Smooth muscle cell (in vitro differentiated cells): ENCODE results near the gene LAS1L. TPM values are rescaled to one million over a fixed set of nuclear protein-coding genes. Genes with fewer than 3 reads are reported as not detected.

ENCODE experiments used
- DNase-seq: peaks from one replicate; lab custom pipeline; 2025; ENCODE audit not compliant: unreplicated experiment; lab: John Stamatoyannopoulos, UW
- H2AFZ ChIP-seq: fragments of 200-600 bp; sonication (generic); 2 replicates; pipeline ENCODE4 v1.6.0; 2016; ENCODE audit warnings: antibody characterized with exemption, low read depth, mild to moderate bottlenecking
- H3F3A ChIP-seq: fragments of 200-600 bp; sonication (generic); 2 replicates; pipeline ENCODE4 v1.6.0; 2017; ENCODE audit warnings: antibody characterized with exemption, low read depth
- H3K27ac ChIP-seq: fragments of 200-600 bp; sonication (generic); 2 replicates; pipeline ENCODE4 v1.5.1; 2016; ENCODE audit warnings: low read depth, mild to moderate bottlenecking
- H3K27me3 ChIP-seq: fragments of 200-600 bp; sonication (generic); 2 replicates; pipeline ENCODE4 v1.6.1; 2016; ENCODE audit warnings: low read depth, mild to moderate bottlenecking
- H3K36me3 ChIP-seq: fragments of 200-600 bp; sonication (generic); 2 replicates; pipeline ENCODE4 v1.5.1; 2016; ENCODE audit warnings: low read depth
- H3K4me1 ChIP-seq: fragments of 200-600 bp; sonication (generic); 2 replicates; pipeline ENCODE4 v1.5.1; 2016; ENCODE audit warnings: low read depth
- H3K4me2 ChIP-seq: fragments of 200-600 bp; sonication (generic); 2 replicates; pipeline ENCODE4 v1.6.0; 2016; ENCODE audit warnings: mild to moderate bottlenecking
- H3K4me3 ChIP-seq: fragments of 200-600 bp; sonication (generic); 2 replicates; pipeline ENCODE4 v1.5.1; 2016; ENCODE audit warnings: mild to moderate bottlenecking
- H3K79me2 ChIP-seq: fragments of 200-600 bp; sonication (generic); 2 replicates; pipeline ENCODE4 v1.6.0; 2016; ENCODE audit warnings: low read depth, mild to moderate bottlenecking
- H3K9ac ChIP-seq: fragments of 200-600 bp; sonication (generic); 2 replicates; pipeline ENCODE4 v1.6.0; 2016; ENCODE audit warnings: low read depth
- H3K9me3 ChIP-seq: fragments of 200-600 bp; sonication (generic); replicated peaks from 2 replicates; pipeline ENCODE4 v1.5.1; 2016; ENCODE audit warnings: low read depth
- H4K20me1 ChIP-seq: fragments of 200-600 bp; sonication (generic); 2 replicates; pipeline ENCODE4 v1.6.0; 2016; ENCODE audit warnings: low read depth
- CTCF ChIP-seq: fragments of 200-600 bp; sonication (generic); IDR thresholded peaks from 2 replicates; pipeline ENCODE4 v1.5.1; 2017; ENCODE audit warnings: borderline replicate concordance, mild to moderate bottlenecking, antibody characterized with exemption; ENCODE audit not compliant: insufficient read depth, poor library complexity, severe bottlenecking
- WGBS: methylation state at CpG from one replicate; pipeline ENCODE4 v1.1.7; 2016; ENCODE audit warnings: low lambda C conversion rate; 5-methylcytosine and 5-hydroxymethylcytosine counted together
- polyA plus RNA-seq: library from polyadenylated mRNA; unstranded; fragments of >200 nt; fragmentation: Nextera tagmentation; extraction: Ambion mirVana; gene quantifications from 2 replicates; pipeline ENCODE4 v1.2.1, GENCODE V29; 2016
- total RNA-seq: library from RNA; depleted of rRNA; stranded (reverse); fragments of >200 nt; gene quantifications from 2 replicates; pipeline ENCODE4 v1.2.3, GENCODE V29; 2014

Gene LAS1L
- total and polyA plus RNA-seq, 2 experiments from 2014 or later, result 15.1 to 20.0 TPM

GRCh38 chrX:65463550-65463949 lies 71.0 kb downstream of the LAS1L start:
- H3K9ac ChIP-seq, result no peak overlapping the region
- H3K4me2 ChIP-seq, result no peak overlapping the region
- TF ChIP-seq CTCF, result no peak
- no peaks in the 10 kb centered on the region for H3K9me3 ChIP-seq
- 22% methylated on average over 4 of the region's 4 CpGs for WGBS
- no peaks in the 10 kb centered on the region for H3K36me3 ChIP-seq
- H3K79me2 ChIP-seq, result no peaks in the 10 kb centered on the region
- no peaks in the 10 kb centered on the region for H3K27me3 ChIP-seq
- no peaks in the 10 kb centered on the region for H3K4me1 ChIP-seq
- no peak for DNase-seq
- H3K4me3 ChIP-seq, result no peak overlapping the region
- no peak overlapping the region for H2AFZ ChIP-seq
- H3K27ac ChIP-seq, result no peak overlapping the region
- no peaks in the 10 kb centered on the region for H3F3A ChIP-seq
- no peaks in the 10 kb centered on the region for H4K20me1 ChIP-seq

Other genes with a start within 250 kb of the LAS1L start
- 355 and 379 TPM in 2 replicates for gene MSN, start 132.9 kb upstream of the LAS1L start, total RNA-seq
- gene MSN, start 132.9 kb upstream of the LAS1L start, polyA plus RNA-seq, result 292 and 416 TPM in 2 replicates